HG03108 (cell line): ENCODE measurements around the gene BCL6B.
"Not testable (repeated sequence)": the region's sequence is repeated elsewhere in the genome, so short reads cannot be mapped to it uniquely, and the experiment has no call there.

Experiments used
- ATAC-seq: cut with Tn5 transposase; IDR thresholded peaks from one replicate; pipeline ENCODE4 v1.9.1; 2021; ENCODE audit warnings: moderate library complexity; ENCODE audit not compliant: unreplicated experiment

BCL6B gene

DNA sequence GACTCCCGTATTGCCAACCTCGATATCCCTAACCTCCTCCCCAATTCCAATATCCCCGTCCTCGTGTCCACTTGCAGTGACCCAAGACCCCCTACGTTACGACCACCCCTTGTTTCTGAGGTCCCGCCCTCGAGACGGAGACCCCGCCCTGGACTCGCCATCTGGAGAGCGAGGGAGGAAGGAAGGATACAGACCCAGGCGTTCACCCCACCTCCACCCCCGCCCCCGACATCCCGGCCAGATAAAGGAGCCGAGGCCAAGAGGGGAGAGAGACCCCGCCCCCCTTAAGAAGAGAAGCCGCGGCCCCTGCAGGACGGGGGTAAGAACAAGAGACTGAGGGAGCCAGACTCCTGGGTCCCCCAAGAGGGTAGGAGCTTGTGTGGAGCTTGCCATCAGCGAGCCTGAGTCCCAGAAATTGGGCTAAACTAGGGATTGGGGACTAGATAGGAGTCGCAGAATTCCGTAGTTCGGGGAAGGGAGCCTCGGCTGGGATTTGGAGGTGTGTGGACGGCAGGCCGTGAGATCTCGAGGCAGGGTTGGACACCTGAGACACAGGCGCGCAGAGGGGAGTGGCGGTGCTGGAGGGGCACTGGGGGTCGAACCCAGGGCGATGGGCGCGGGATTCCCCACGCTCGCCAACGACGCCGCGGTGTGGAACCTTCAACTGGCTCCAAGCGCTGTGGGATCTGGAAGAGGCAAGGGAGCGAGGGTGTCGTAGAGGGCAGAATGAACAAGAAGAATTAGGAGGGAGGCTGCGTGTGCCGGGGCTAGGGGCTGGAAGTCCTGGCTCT lies at the start of gene BCL6B:
Gene BCL6B (plus strand): TSS at position 270 of the 791 bp plus-strand sequence. CDS start 622 bp downstream, outside the sequence.
- ATAC-seq: no peak

DNA sequence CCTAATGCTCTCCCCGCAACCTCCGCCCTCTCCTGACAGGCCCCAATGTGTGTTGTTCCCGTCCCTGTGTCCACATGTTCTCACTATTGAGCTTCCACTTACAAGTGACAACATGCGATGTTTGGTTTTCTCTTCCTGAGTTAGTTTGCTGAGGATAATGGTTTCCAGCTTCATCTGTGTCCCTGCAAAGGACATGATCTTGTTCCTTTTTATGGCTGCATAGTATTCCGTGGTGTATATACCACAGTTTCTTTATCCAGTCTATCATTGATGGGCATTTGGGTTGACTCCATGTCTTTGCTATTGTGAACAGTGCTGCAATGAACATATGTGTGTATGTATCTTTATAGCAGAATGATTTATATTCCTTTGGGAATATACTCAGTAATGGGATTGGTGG lies 43.4 kb upstream of the BCL6B start:
- ATAC-seq: not testable (repeated sequence)

GRCh38 chr17:6981426-6981825 lies 41.4 kb upstream of the BCL6B start:
- ATAC-seq: no peak

DNA sequence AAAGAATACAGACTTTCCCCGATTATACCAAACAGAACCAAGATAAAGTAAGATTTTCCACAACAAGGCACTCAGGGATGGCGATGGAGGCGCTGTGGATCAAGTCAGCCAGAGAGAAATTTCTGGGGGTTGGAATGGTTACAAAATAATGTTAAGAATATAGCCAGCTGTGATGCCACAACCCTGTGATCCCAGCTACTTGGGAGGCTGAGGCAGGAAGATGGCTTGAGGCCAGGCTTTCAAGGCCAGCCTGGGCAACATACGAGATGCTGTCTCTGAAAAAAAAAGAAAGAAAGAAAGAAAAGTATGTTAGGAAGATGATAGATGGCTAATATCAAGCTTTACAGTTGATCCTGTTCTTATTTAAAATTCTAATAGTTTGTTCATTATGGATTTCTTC lies 37.6 kb upstream of the BCL6B start:
- ATAC-seq: no peak

- no peak for ATAC-seq
Measured at GRCh38 chr17:6986676-6987075, 36.2 kb upstream of the BCL6B start.

GRCh38 chr17:6989779-6990178 lies 33.1 kb upstream of the BCL6B start:
- ATAC-seq: no peak

DNA sequence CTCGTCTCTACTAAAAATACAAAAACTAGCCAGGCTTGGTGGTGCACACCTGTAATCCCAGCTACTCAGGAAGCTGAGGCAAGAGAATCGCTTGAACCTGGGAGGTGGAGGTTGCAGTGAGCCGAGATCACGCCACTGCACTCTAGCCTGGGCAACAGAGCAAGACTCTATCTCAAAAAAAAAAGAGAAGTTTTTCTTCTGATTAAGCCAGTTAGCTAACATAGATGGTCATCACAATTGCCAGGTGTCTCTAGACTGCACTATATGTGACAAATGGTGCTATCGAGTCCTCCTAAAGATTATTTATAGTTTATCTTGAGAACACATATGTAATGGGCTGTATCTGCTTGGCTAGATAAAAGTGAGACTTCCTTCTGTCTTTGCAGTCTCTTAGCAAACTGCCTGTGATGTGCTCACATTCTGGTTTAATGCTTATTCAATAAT lies 29.2 kb upstream of the BCL6B start:
- ATAC-seq: not testable (repeated sequence)

DNA sequence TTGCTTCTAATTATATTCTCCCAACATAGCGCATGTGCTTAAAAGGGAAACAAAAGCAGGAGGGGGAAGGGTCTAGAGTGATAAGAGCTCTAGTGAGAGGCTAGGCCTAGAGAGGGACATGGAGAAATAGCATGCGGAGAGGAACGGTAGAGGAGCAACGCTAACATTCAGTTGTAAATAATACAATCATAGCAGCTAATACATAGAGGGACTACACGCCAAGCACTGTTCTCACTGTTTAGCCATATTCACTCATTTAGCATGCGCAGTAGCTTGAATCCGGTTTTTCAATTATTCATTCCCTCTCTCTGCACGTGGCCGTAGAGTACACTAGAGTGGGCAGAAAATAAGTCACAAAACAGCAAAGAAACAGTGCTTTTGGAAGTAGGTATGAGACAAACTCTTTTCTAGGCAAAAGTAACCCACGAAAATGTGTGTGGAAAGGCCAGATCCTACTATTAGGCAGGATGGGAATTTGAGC lies 28.7 kb upstream of the BCL6B start:
- ATAC-seq: no peak

- ATAC-seq: no peak
Measured at GRCh38 chr17:6994666-6995256, 28.1 kb upstream of the BCL6B start.

DNA sequence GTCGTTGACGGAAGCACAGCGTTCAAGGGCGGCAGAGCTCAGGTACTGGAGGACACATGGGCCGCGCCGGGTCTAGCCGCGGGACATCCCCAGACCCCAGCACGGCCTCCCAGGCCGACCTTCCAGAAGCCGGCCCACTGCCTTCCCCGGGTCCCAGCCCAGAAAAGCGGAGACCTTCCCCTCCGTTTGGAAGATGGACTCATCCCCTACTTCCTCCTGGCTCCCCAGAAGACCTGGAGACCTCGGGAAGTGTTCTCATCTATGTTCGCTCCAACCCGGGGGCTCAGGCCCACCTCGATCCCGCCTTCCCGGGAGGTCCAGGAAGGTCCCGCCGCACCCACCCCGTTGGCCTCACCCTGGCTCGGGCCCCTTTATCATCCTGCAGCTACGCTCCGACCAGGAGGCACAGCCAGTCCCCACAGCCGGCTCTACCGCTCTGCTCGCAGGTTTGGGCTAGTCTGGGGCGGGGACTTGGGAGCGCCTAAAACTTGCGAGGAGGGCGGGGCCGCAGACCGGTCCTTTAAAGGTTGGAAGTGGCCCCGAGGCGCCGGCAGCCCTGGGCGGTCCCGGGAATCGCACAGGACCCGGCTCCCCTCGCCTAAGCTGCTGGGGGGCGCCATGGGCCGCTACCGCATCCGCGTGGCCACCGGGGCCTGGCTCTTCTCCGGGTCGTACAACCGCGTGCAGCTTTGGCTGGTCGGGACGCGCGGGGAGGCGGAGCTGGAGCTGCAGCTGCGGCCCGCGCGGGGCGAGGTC lies 27.2 kb upstream of the BCL6B start, which contains the start of gene ALOX12:
Gene ALOX12 (plus strand): TSS at position 550 of the 756 bp plus-strand sequence. CDS start 69 bp downstream, at position 619.
- ATAC-seq: no peak

- no peak for ATAC-seq
Measured at GRCh38 chr17:6996256-6997011, 26.4 kb upstream of the BCL6B start.

DNA sequence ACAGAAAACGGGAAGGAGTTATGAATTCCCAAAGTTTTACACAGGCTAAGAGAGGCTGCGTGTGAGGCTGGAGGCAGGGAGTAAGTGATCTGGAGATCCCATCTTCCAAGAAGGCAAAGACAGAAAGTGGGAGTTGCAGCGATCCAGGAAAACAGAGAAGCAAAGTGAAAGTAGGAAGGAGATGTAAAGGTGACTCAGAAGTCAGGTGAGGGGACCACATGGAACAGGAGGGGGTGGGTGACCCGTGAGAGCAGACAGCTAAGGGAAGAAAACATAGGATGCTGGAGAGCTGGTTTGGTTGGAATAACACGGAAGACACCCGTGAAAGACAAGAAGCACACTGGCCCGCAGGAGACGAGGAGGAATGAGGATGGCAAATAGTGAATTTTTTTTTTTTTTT lies 25.7 kb upstream of the BCL6B start:
- ATAC-seq: no peak

DNA sequence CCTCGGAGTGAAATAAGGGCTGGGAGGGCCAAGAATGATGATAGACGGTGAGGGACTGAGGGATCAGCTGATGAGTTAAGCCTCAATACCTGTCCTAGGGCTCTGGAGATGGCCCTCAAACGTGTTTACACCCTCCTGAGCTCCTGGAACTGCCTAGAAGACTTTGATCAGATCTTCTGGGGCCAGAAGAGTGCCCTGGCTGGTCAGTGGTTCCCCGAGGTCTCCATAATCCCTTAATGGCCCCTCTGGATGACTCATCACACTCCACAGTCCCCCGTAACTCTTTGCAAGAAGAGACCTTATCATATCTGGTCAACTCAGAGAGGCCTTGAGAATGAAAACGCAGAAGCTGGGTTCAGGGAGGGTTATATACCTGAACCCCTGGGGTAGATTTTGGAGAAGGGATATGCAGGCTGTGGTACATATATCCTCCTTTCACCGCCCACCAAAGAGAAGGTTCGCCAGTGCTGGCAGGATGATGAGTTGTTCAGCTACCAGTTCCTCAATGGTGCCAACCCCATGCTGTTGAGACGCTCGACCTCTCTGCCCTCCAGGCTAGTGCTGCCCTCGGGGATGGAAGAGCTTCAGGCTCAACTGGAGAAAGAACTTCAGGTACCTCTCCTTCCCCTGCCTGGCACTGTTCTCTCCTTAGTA lies 23.9 kb upstream of the BCL6B start:
- no peak for ATAC-seq

GRCh38 chr17:7001318-7001961 lies 21.4 kb upstream of the BCL6B start:
- no peak for ATAC-seq

DNA sequence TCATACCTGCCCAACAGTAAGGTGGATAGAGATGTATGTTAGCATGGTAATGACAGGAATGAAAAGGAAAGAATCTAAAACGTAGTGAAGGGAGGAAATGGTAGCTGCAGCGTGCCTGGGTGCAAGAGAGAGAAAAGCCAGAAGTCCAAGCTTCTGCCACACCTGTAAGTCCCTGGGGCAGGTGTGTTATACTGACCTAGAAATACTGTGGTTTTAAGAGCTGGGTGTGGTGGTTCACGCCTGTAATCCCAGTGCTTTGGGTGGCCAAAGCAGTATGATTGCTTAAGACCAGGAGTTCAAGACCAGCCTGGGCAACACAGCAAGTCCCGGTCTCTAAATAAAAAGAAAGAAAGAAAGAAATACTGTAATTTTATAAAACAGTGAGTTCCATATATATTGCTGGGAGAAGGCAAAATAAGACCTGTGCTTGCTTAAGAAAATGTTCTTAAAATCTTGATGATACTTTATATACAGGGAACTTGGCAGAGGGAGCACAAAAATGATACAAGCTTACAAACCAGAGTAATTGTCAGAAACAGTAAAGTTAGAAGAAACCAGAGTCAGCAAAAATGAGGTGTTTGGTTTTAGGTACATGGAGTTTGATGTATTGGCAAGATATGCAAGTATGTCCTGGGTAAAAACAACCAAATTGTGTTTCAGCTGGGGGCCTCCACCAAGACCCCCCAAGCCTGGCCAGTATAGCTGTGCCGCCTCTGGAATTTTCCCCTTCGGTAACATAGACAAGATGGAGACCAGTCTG lies 20.4 kb upstream of the BCL6B start:
- no peak for ATAC-seq

GRCh38 chr17:7003745-7004144 lies 19.1 kb upstream of the BCL6B start:
- ATAC-seq: no peak

DNA sequence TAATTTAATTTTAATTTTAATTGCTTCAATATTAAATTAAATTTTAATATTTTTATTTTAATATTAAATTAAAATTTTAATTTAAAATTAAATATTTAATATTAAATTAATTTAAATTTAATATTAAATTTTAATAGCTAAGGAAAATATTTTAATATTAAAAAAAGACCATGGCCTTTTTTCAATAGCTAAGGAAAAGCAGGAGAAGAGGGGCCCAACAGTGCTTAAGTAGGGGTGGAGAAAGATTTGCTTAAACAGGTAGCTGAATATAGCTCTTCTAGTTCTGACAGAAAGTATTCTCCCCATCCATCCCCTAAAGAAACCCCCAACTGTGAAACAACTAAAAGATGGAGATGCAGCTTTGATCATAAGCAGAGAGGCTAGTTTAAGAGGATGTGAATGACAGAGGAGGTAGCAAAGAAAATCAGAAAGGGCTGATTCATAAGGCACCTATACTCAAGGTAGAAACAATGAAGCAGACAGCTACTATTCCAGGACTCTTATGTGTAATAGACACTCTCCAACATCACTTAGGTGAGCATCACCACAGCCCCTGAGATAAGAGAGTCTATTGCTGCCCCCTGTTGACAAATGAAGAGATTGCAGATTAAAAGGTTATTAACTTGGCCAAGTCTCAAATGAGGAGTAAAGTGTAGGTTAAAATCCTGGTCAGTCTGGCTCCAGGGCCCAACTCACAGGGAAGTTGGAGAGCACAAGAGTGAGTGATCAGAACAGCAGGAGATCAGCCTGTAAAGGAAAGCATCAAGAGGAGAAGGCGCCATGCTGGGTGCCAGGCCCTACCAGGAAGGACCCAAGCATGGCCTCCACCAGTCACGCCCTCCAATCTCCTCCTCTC lies 18.2 kb upstream of the BCL6B start:
- no peak for ATAC-seq

- ATAC-seq: no peak
Measured at GRCh38 chr17:7005716-7006115, 17.1 kb upstream of the BCL6B start.
